CD4-positive, alpha-beta T cell treated with Interleukin-6 at 100 ng/mL for 8 hours (primary cell): ENCODE data around the gene CACTIN.

Source experiments
- DNase-seq: peaks from one replicate; pipeline ENCODE4 v3.0.0-alpha.2; 2020; ENCODE audit warnings: mixed read lengths, low spot score

The CACTIN gene

GRCh38 chr19:3609779-3610719, 16.5 kb downstream of the CACTIN start:
- no peak for DNase-seq

- no peak for DNase-seq
Observed at GRCh38 chr19:3608750-3609322, 17.8 kb downstream of the CACTIN start.

GRCh38 chr19:3608079-3608641, 18.4 kb downstream of the CACTIN start:
- DNase-seq: no peak

GRCh38 chr19:3607303-3608078, 19.1 kb downstream of the CACTIN start:
- no peak for DNase-seq

GRCh38 chr19:3606690-3607289, 19.8 kb downstream of the CACTIN start, which contains the start of gene TBXA2R:
Gene TBXA2R, minus strand, starts transcription at chr19:3606875. Its CDS starts 6,241 bp downstream, at chr19:3600634.
- DNase-seq: peak; percentile 26

- DNase-seq: peak; percentile 33
Observed at GRCh38 chr19:3606174-3606689, 20.4 kb downstream of the CACTIN start.

- no peak for DNase-seq
Observed at GRCh38 chr19:3605770-3606169, 20.8 kb downstream of the CACTIN start.

GRCh38 chr19:3605361-3605760, 21.2 kb downstream of the CACTIN start:
- no peak for DNase-seq

GRCh38 chr19:3604987-3605343, 21.6 kb downstream of the CACTIN start:
- DNase-seq: peak; percentile 27

- no peak for DNase-seq
Observed at GRCh38 chr19:3604227-3604986, 22.2 kb downstream of the CACTIN start.

- DNase-seq: no peak
Observed at GRCh38 chr19:3603121-3603811, 23.3 kb downstream of the CACTIN start.

- DNase-seq: no peak
Observed at GRCh38 chr19:3601021-3601420, 25.6 kb downstream of the CACTIN start.

GRCh38 chr19:3599776-3600187, 26.8 kb downstream of the CACTIN start:
- no peak for DNase-seq

GRCh38 chr19:3595521-3596061, 31.0 kb downstream of the CACTIN start:
- no peak for DNase-seq

GRCh38 chr19:3593156-3593555, 33.4 kb downstream of the CACTIN start:
- no peak for DNase-seq

GRCh38 chr19:3591876-3592613, 34.5 kb downstream of the CACTIN start:
- no peak for DNase-seq

GRCh38 chr19:3590991-3591659, 35.5 kb downstream of the CACTIN start:
- no peak for DNase-seq

GRCh38 chr19:3589949-3590348, 36.6 kb downstream of the CACTIN start:
- DNase-seq: no peak

- DNase-seq: no peak
Observed at GRCh38 chr19:3589439-3589838, 37.2 kb downstream of the CACTIN start.
